Activated CD4-positive, alpha-beta T cell treated with anti-CD3 and anti-CD28 coated beads, Interleukin-2, amount 10 ng/mL, durations not matched to agents 24 days and 14 days (primary cell): ENCODE measurements around the gene SIGLEC14. TPM values are rescaled to one million over a fixed set of nuclear protein-coding genes. Genes with fewer than 3 reads are reported as not detected.

Experiments used
- DNase-seq: peaks from one replicate; pipeline ENCODE4 v3.0.0; 2022
- H3K27ac Mint-ChIP-seq: one replicate; pipeline ENCODE4 v1.8.0; 2022; ENCODE audit warnings: mild to moderate bottlenecking, mixed read lengths
- H3K27me3 Mint-ChIP-seq: one replicate; pipeline ENCODE4 v1.8.0; 2022; ENCODE audit warnings: mixed read lengths
- H3K36me3 Mint-ChIP-seq: one replicate; pipeline ENCODE4 v1.8.0; 2022; ENCODE audit warnings: low read depth, mild to moderate bottlenecking, mixed read lengths
- H3K4me1 Mint-ChIP-seq: one replicate; pipeline ENCODE4 v1.8.0; 2021; ENCODE audit warnings: mixed read lengths
- H3K4me3 Mint-ChIP-seq: one replicate; pipeline ENCODE4 v1.8.0; 2022; ENCODE audit warnings: mild to moderate bottlenecking, moderate library complexity, mixed read lengths
- H3K9me3 Mint-ChIP-seq: one replicate; pipeline ENCODE4 v1.8.0; 2021; ENCODE audit warnings: mixed read lengths
- intact Hi-C: fragments of 100-400 bp; cut with micrococcal nuclease; formaldehyde crosslinking; loops from one replicate; pipeline ENCODE4 v1.15.1; 2023
- total RNA-seq: library from RNA; stranded (reverse); gene quantifications from 2 replicates; pipeline ENCODE4 v1.2.3, GENCODE V29; 2022

The SIGLEC14 gene
- total RNA-seq, 1 donor from 2014 or later = not detected

- peaks cover 22% of the 10 kb centered on the region for H3K4me1 Mint-ChIP-seq
- peak overlapping the region; percentile 84 for H3K27ac Mint-ChIP-seq
- DNase-seq = peak; percentile 99
- H3K4me3 Mint-ChIP-seq = peak overlapping the region; percentile 91
- peaks cover 15% of the 10 kb centered on the region for H3K36me3 Mint-ChIP-seq
- H3K9me3 Mint-ChIP-seq = peaks cover 14% of the 10 kb centered on the region
- H3K27me3 Mint-ChIP-seq = no peaks in the 10 kb centered on the region
- intact Hi-C loops = loop anchor here (1.0 kb wide), 4 partner anchors 23 to 486 kb away; partner anchors contain the start of genes CTU1 and ZNF175
Measured at GRCh38 chr19:51593969-51594773, 52.5 kb downstream of the SIGLEC14 start.

- Mint-ChIP-seq H3K4me1 (peaks cover 22% of the 10 kb centered on the region), H3K4me3 (peak overlapping the region; percentile 91), H3K9me3 (peaks cover 17% of the 10 kb centered on the region), H3K27me3 (no peaks in the 10 kb centered on the region), H3K36me3 (peaks cover 15% of the 10 kb centered on the region), H3K27ac (peak overlapping the region; percentile 84)
- DNase-seq = no peak
- intact Hi-C loops = no loop called here
Measured at GRCh38 chr19:51593138-51593890, 53.3 kb downstream of the SIGLEC14 start.

Other genes with a start within 250 kb of the SIGLEC14 start
- 2.3 and 3.5 TPM in 2 replicates for gene SIGLEC10, start 229.2 kb downstream of the SIGLEC14 start, total RNA-seq
- gene SIGLEC8, start 188.4 kb downstream of the SIGLEC14 start, total RNA-seq = 0.09 and 0.16 TPM in 2 replicates
- not detected in 2 replicates for gene CEACAM18, start 168.3 kb downstream of the SIGLEC14 start, total RNA-seq
- 0.98 and 1.5 TPM in 2 replicates for gene SIGLEC12, start 145.0 kb downstream of the SIGLEC14 start, total RNA-seq
- gene SIGLEC6, start 115.2 kb downstream of the SIGLEC14 start, total RNA-seq = 0.91 and 0.95 TPM in 2 replicates
- 8.5 and 10.2 TPM in 2 replicates for gene ZNF175, start 75.5 kb downstream of the SIGLEC14 start, total RNA-seq
- gene SIGLEC5, start 16.4 kb downstream of the SIGLEC14 start, total RNA-seq = not detected in 2 replicates
- 6.7 and 7.0 TPM in 2 replicates for gene SPACA6, start 46.5 kb upstream of the SIGLEC14 start, total RNA-seq
- gene HAS1, start 77.2 kb upstream of the SIGLEC14 start, total RNA-seq = not detected in 2 replicates
- not detected in 2 replicates for gene FPR1, start 105.1 kb upstream of the SIGLEC14 start, total RNA-seq
- not detected in 2 replicates for gene FPR2, start 114.4 kb upstream of the SIGLEC14 start, total RNA-seq
- not detected in 2 replicates for gene FPR3, start 148.3 kb upstream of the SIGLEC14 start, total RNA-seq
- gene ZNF577, start 241.1 kb upstream of the SIGLEC14 start, total RNA-seq = 5.4 and 6.9 TPM in 2 replicates